ENCODE results near the gene LAYN. TPM values are rescaled to one million over a fixed set of nuclear protein-coding genes. Genes with fewer than 3 reads are reported as not detected.

Gene LAYN
- total and polyA plus RNA-seq, 9 of the 15 experiments (the other 6 are each of a cell fraction or from before 2014, with no cell fraction given): not detected

DNA sequence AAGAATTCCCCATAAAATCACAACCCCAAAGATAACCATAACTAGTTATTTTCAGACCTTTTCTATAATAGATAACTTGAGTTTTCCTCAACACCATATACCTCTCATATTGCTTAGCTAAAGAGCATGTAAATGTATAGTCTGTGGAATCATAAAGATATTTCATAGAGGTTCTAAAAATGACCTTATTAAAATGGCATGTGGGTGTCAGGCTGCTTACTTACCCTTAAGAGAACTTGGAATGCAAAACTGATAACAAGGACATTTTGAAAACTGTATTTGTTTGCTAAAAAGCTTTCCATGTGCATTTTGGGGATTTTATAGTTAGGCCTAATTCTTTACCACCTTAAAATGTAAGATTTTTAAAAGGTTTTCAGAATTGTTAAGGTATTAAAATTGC is 66.5 kb downstream of the LAYN start:
- peaks cover 52% of the 10 kb centered on the region for H3K79me2 ChIP-seq (ENCODE audit: control insufficient read depth, insufficient read depth, low read length)
- TF ChIP-seq, protein P1, sequence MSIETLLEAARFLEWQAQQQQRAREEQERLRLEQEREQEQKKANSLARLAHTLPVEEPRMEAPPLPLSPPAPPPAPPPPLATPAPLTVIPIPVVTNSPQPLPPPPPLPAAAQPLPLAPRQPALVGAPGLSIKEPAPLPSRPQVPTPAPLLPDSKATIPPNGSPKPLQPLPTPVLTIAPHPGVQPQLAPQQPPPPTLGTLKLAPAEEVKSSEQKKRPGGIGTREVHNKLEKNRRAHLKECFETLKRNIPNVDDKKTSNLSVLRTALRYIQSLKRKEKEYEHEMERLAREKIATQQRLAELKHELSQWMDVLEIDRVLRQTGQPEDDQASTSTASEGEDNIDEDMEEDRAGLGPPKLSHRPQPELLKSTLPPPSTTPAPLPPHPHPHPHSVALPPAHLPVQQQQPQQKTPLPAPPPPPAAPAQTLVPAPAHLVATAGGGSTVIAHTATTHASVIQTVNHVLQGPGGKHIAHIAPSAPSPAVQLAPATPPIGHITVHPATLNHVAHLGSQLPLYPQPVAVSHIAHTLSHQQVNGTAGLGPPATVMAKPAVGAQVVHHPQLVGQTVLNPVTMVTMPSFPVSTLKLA (conservative IDR thresholded peaks at IDR 0.05): no peak
- TF ChIP-seq, protein P2, sequence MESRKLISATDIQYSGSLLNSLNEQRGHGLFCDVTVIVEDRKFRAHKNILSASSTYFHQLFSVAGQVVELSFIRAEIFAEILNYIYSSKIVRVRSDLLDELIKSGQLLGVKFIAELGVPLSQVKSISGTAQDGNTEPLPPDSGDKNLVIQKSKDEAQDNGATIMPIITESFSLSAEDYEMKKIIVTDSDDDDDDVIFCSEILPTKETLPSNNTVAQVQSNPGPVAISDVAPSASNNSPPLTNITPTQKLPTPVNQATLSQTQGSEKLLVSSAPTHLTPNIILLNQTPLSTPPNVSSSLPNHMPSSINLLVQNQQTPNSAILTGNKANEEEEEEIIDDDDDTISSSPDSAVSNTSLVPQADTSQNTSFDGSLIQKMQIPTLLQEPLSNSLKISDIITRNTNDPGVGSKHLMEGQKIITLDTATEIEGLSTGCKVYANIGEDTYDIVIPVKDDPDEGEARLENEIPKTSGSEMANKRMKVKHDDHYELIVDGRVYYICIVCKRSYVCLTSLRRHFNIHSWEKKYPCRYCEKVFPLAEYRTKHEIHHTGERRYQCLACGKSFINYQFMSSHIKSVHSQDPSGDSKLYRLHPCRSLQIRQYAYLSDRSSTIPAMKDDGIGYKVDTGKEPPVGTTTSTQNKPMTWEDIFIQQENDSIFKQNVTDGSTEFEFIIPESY (CRISPR knock-in tag; IDR thresholded peaks at IDR 0.05): no peak
- no peak for TF ChIP-seq ETV1 (tag; conservative IDR thresholded peaks at IDR 0.05; ENCODE audit: low read depth)
- TF ChIP-seq ZNF764 (CRISPR knock-in tag; IDR thresholded peaks at IDR 0.05; ENCODE audit: low read depth): no peak
- TF ChIP-seq ZNF785 (CRISPR knock-in tag; IDR thresholded peaks at IDR 0.05): no peak
- TF ChIP-seq RBM14 (IDR thresholded peaks at IDR 0.05; ENCODE audit: borderline replicate concordance, insufficient read depth, low read depth, low read length): no peak
- TF ChIP-seq, protein P3, sequence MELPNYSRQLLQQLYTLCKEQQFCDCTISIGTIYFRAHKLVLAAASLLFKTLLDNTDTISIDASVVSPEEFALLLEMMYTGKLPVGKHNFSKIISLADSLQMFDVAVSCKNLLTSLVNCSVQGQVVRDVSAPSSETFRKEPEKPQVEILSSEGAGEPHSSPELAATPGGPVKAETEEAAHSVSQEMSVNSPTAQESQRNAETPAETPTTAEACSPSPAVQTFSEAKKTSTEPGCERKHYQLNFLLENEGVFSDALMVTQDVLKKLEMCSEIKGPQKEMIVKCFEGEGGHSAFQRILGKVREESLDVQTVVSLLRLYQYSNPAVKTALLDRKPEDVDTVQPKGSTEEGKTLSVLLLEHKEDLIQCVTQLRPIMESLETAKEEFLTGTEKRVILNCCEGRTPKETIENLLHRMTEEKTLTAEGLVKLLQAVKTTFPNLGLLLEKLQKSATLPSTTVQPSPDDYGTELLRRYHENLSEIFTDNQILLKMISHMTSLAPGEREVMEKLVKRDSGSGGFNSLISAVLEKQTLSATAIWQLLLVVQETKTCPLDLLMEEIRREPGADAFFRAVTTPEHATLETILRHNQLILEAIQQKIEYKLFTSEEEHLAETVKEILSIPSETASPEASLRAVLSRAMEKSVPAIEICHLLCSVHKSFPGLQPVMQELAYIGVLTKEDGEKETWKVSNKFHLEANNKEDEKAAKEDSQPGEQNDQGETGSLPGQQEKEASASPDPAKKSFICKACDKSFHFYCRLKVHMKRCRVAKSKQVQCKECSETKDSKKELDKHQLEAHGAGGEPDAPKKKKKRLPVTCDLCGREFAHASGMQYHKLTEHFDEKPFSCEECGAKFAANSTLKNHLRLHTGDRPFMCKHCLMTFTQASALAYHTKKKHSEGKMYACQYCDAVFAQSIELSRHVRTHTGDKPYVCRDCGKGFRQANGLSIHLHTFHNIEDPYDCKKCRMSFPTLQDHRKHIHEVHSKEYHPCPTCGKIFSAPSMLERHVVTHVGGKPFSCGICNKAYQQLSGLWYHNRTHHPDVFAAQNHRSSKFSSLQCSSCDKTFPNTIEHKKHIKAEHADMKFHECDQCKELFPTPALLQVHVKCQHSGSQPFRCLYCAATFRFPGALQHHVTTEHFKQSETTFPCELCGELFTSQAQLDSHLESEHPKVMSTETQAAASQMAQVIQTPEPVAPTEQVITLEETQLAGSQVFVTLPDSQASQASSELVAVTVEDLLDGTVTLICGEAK (IDR thresholded peaks at IDR 0.05): no peak
- TF ChIP-seq, protein P3 (CRISPR knock-in tag; IDR thresholded peaks at IDR 0.05): no peak
- TF ChIP-seq HOXB6 (CRISPR knock-in tag; IDR thresholded peaks at IDR 0.05; ENCODE audit: borderline replicate concordance): no peak

More for the DNA sequence above, 66.5 kb downstream of the LAYN start:
- CTCF ChIA-PET (ENCODE audit: low intra/inter-chr PET ratio): interaction anchor here (0.7 kb wide), 1 partner anchor 222 kb away, joined by 3 read pairs; no protein-coding TSS in a partner anchor
- H3K27me3 ChIP-seq (ENCODE audit: control insufficient read depth in 2 of 2, insufficient read depth in 2 of 2, low read length in 2 of 2): no peaks in the 10 kb centered on the region
- FAIRE-seq (no peak), ATAC-seq (no peak), DNase-seq (ENCODE audit: extremely low read depth in 1 of 4, low spot score in 3 of 4) (no peak)
- no peaks in the 10 kb centered on the region for H3K36me3 ChIP-seq (ENCODE audit: control insufficient read depth, insufficient read depth, low read length)
- POLR2A ChIA-PET: no interaction called here
- no peak overlapping the region for H3K4me2 ChIP-seq (ENCODE audit: insufficient read depth, low read length)
- no peak overlapping the region for H3K4me3 ChIP-seq
- in situ Hi-C loops (cut with MboI): loop anchor here (10.0 kb wide), 2 partner anchors 368 to 618 kb away; partner anchors contain the start of gene PTS
- H3K27ac ChIP-seq (ENCODE audit: extremely low read depth, low read depth, low read length): no peak overlapping the region
- 0 out of 2 replicates have a peak, but pooled peaks cover 4% of the 10 kb centered on the region for H4K20me1 ChIP-seq (replicated peaks; ENCODE audit: control insufficient read depth, insufficient read depth, low read length)
- H3K4me1 ChIP-seq (replicated peaks in 1 of 2; ENCODE audit: control insufficient read depth in 2 of 2, insufficient read depth in 2 of 2, low read length in 2 of 2): peaks cover 6 to 10% of the 10 kb centered on the region in 2 experiments; a peak in 4 of 5 replicates
- BruUV-seq (replicated peaks): no TSS peak
- intact Hi-C loops (cut with micrococcal nuclease): loop anchor here (10.0 kb wide), 2 partner anchors 378 to 678 kb away; no protein-coding TSS in a partner anchor
- H3K9me1 ChIP-seq (ENCODE audit: control insufficient read depth, insufficient read depth, low read length): no peaks in the 10 kb centered on the region
- no peak overlapping the region for H2AFZ ChIP-seq (ENCODE audit: low read depth, low read length)
- no peak overlapping the region for H3K9ac ChIP-seq (ENCODE audit: insufficient read depth in 1 of 2, low read depth in 2 of 2, low read length in 2 of 2)
- no peaks in the 10 kb centered on the region for H3K9me3 ChIP-seq (replicated peaks; ENCODE audit: control insufficient read depth, insufficient read depth, low read depth, low read length)

All from K562 (cell line).